Activated CD8-positive, alpha-beta memory T cell treated with anti-CD3 and anti-CD28 coated beads, Interleukin-2, amount 50 U/mL, for 1 hour (primary cell): Measurements from ENCODE around the gene SERPINB6.
"Not testable (repeated sequence)": the region's sequence is repeated elsewhere in the genome, so short reads cannot be mapped to it uniquely, and the experiment has no call there.

Experiments
- DNase-seq: peaks from one replicate; pipeline ENCODE4 v3.0.0-alpha.2; 2020; ENCODE audit errors: extremely low read depth

SERPINB6 gene

GRCh38 chr6:2938632-2939083 is 32.7 kb downstream of the SERPINB6 start:
- no peak for DNase-seq

- DNase-seq: no peak
These were observed 33.2 kb downstream of the SERPINB6 start for GRCh38 chr6:2938004-2938631.

- no peak for DNase-seq
These were observed 33.8 kb downstream of the SERPINB6 start for GRCh38 chr6:2937627-2938003.

GRCh38 chr6:2935566-2936291 is 35.6 kb downstream of the SERPINB6 start:
- DNase-seq: no peak

- DNase-seq: no peak
These were observed 37.3 kb downstream of the SERPINB6 start for GRCh38 chr6:2934057-2934456.

GRCh38 chr6:2932911-2933310 is 38.5 kb downstream of the SERPINB6 start:
- DNase-seq: not testable (repeated sequence)

- peak; percentile 61 for DNase-seq
These were observed 39.2 kb downstream of the SERPINB6 start for GRCh38 chr6:2931970-2932748.

- no peak for DNase-seq
These were observed 40.3 kb downstream of the SERPINB6 start for GRCh38 chr6:2931055-2931454.

- DNase-seq: not testable (repeated sequence)
These were observed 43.4 kb downstream of the SERPINB6 start for GRCh38 chr6:2927931-2928330.

GRCh38 chr6:2925842-2926747 is 45.3 kb downstream of the SERPINB6 start:
- DNase-seq: not testable (repeated sequence)

GRCh38 chr6:2921520-2922115 is 49.7 kb downstream of the SERPINB6 start:
- DNase-seq: no peak

GRCh38 chr6:2920671-2921112 is 50.7 kb downstream of the SERPINB6 start:
- DNase-seq: no peak

GRCh38 chr6:2919886-2920285 is 51.5 kb downstream of the SERPINB6 start:
- no peak for DNase-seq

- DNase-seq: no peak
These were observed 52.0 kb downstream of the SERPINB6 start for GRCh38 chr6:2919401-2919800.

GRCh38 chr6:2918936-2919335 is 52.4 kb downstream of the SERPINB6 start:
- DNase-seq: no peak

- DNase-seq: no peak
These were observed 53.4 kb downstream of the SERPINB6 start for GRCh38 chr6:2917801-2918445.

GRCh38 chr6:2917065-2917464 is 54.3 kb downstream of the SERPINB6 start:
- no peak for DNase-seq

- DNase-seq: no peak
These were observed 55.0 kb downstream of the SERPINB6 start for GRCh38 chr6:2916158-2916925.

GRCh38 chr6:2915150-2915549 is 56.2 kb downstream of the SERPINB6 start:
- DNase-seq: no peak

GRCh38 chr6:2914318-2914660 is 57.1 kb downstream of the SERPINB6 start:
- no peak for DNase-seq
